Esophagus muscularis mucosa (tissue), 4 donors: ENCODE measurements around the gene ZNF662. TPM values are rescaled to one million over a fixed set of nuclear protein-coding genes. Genes with fewer than 3 reads are reported as not detected.
A peak's percentile ranks its signal among the peaks of the same experiment; 100 is the strongest.

Source experiments
- DNase-seq: peaks from one replicate; pipeline ENCODE4 v3.0.0-alpha.2; 2017; ENCODE audit errors: extremely low spot score
- H3K27ac ChIP-seq, 4 donors: fragments of 200-600 bp; sonication (generic); replicated peaks in 1 of 4; 1 replicate in 3 of 4; 2 replicates in 1 of 4; pipeline ENCODE4 v1.5.1; 2016 to 2019; ENCODE audit warnings: mild to moderate bottlenecking in 1 of 4
- H3K27me3 ChIP-seq, 4 donors: fragments of 200-600 bp; sonication (generic); one replicate each; pipeline versions ENCODE4 v1.5.1 to v1.6.0; 2016 to 2019
- H3K36me3 ChIP-seq, 4 donors: fragments of 200-600 bp; sonication (generic); one replicate each; pipeline ENCODE4 v1.5.1; 2016 to 2019
- H3K4me1 ChIP-seq, 4 donors: fragments of 200-600 bp; sonication (generic); one replicate each; pipeline ENCODE4 v1.5.1; 2016 to 2019
- H3K4me3 ChIP-seq, 4 donors: fragments of 200-600 bp; sonication (generic); 1 replicate in 2 of 4; 2 replicates in 2 of 4; pipeline ENCODE4 v1.5.1; 2016 to 2019; ENCODE audit warnings: mild to moderate bottlenecking in 4 of 4, moderate library complexity in 1 of 4
- H3K9me3 ChIP-seq, 4 donors: fragments of 200-600 bp; sonication (generic); 1 replicate in 3 of 4; 2 replicates in 1 of 4; pipeline ENCODE4 v1.5.1; 2016 to 2019
- CTCF ChIP-seq, 3 experiments: fragments of 200-600 bp in 2 of 3; fragments of 450-650 bp in 1 of 3; sonication (generic) in 2 of 3; IDR thresholded peaks; one replicate each; pipeline ENCODE4 v1.5.1; 2017 to 2019; ENCODE audit warnings: antibody characterized with exemption in 3 of 3, mild to moderate bottlenecking in 2 of 3, moderate library complexity in 1 of 3
- EP300 ChIP-seq: sonication (generic); formaldehyde crosslinking; IDR thresholded peaks from one replicate; pipeline ENCODE4 v1.6.1; 2017; ENCODE audit warnings: antibody characterized with exemption
- POLR2A ChIP-seq: fragments of 450-650 bp; IDR thresholded peaks from one replicate; pipeline ENCODE4 v1.6.1; 2017; ENCODE audit warnings: antibody characterized with exemption, moderate library complexity, mild to moderate bottlenecking, low read depth
- POLR2AphosphoS5 ChIP-seq, 2 donors: sonication (generic); formaldehyde crosslinking; IDR thresholded peaks; one replicate each; pipeline ENCODE4 v1.6.1; 2017; ENCODE audit warnings: antibody characterized with exemption in 2 of 2
- WGBS: methylation state at CpG from one replicate; pipeline ENCODE4 v1.1.5; 2018; 5-methylcytosine and 5-hydroxymethylcytosine counted together
- intact Hi-C: fragments of 100-400 bp; cut with DNase I; formaldehyde crosslinking; loops from one replicate; pipeline ENCODE4 v1.15.1; 2023
- total RNA-seq, 4 donors: library from RNA; depleted of rRNA; stranded (reverse); fragments of >200 nt; gene quantifications; one replicate each; pipeline versions ENCODE4 v1.1.0 to v1.2.1, GENCODE V29; 2016

The ZNF662 gene
- total RNA-seq, result 10 to 100 TPM in 1 of 4 donors, 1 to 10 TPM in 3; 4.0 to 11.6 (median 5.3) TPM

DNA sequence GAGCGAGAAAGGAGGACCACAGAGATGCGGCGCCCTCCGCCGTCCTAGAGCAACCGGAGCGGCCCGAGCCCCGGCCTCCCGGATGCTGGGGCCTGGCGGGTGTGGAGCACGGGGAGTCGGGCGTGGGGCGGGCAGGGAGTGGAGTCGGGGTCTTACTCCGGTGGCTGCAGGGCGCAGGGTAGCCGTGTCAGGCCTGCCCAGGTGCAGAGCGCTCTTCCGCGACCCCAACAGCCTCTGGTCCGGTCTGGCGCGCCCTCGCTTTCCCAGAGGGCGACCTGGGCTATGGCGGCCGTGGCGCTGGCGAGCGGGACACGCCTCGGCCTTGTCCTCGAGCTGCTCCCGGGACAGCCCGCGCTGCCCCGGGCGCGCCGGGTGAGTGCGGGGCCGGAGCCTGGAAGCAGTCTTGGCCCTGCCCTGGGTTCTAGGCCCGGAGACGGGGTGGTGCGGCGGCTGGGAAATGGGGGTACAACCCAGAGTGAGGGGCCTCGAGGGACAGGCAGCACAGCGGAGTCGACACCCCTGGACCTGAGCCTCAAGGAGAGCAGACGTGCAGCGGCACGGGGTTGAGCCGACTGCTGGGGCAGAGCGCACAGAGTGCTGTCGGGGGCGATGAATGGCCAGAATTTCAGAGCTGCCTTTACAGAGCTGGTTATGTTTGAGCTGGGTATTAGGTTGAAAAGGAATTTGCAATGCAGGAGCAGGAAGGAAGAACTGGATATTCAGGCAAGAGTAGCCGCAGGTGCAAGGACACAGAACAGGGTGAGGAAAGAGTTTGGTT lies at the start of gene ZNF662:
Gene ZNF662, plus strand, starts transcription at position 73 of the 778 bp plus-strand sequence. CDS start 1,973 bp downstream, outside the sequence.
- TF ChIP-seq POLR2AphosphoS5 (IDR thresholded peaks at IDR 0.05), result peak; percentile 25 to 46
- TF ChIP-seq EP300, result no peak
- Histone ChIP-seq H3K36me3 (peaks cover 5 to 37% (median 23%) of the 10 kb centered on the region in 4 donors), H3K4me3 (peak within 1 kb of the TSS; percentile 60 to 82 (median 64)), H3K4me1 (peaks cover 5 to 28% (median 21%) of the 10 kb centered on the region in 4 donors), H3K27me3 (no peaks in the 10 kb centered on the region), H3K27ac (peak within 1 kb of the TSS; percentile 75 to 81 (median 78)), H3K9me3 (peaks cover 0 to 14% (median 4%) of the 10 kb centered on the region in 4 donors)
- intact Hi-C loops, result no loop called here
- WGBS, result 3% methylated on average over 36 of the region's 59 CpGs
- no peak for DNase-seq

GRCh38 chr3:42856544-42856943 lies 49.4 kb upstream of the ZNF662 start:
- WGBS, result 90% methylated on average over 3 of the region's 3 CpGs
- peaks cover 2 to 11% (median 9%) of the 10 kb centered on the region in 4 donors for H3K4me1 ChIP-seq

DNA sequence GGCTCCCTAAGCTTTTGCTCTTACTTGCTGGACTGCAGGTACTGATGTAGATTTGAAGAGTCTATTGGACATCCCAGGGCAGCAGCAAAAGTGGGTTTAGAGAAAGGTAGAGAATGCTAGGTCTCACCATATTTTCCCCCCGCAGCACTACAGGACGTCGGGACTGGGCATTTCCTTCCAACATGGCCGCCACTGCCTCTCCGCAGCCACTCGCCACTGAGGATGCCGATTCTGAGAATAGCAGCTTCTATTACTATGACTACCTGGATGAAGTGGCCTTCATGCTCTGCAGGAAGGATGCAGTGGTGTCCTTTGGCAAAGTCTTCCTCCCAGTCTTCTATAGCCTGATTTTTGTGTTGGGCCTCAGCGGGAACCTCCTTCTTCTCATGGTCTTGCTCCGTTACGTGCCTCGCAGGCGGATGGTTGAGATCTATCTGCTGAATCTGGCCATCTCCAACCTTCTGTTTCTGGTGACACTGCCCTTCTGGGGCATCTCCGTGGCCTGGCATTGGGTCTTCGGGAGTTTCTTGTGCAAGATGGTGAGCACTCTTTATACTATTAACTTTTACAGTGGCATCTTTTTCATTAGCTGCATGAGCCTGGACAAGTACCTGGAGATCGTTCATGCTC lies 41.5 kb upstream of the ZNF662 start:
- peaks cover 0 to 6% (median 0%) of the 10 kb centered on the region in 4 donors for H3K9me3 ChIP-seq
- H3K4me1 ChIP-seq, result no peaks in the 10 kb centered on the region
- TF ChIP-seq POLR2A (no peak), CTCF (IDR thresholded peaks at IDR 0.05) (no peak), POLR2AphosphoS5 (IDR thresholded peaks at IDR 0.05) (no peak), EP300 (no peak)
- H3K27ac ChIP-seq, result no peak overlapping the region
- no peak overlapping the region for H3K4me3 ChIP-seq
- no peak for DNase-seq
- H3K36me3 ChIP-seq, result no peaks in the 10 kb centered on the region
- no peaks in the 10 kb centered on the region for H3K27me3 ChIP-seq
- intact Hi-C loops, result no loop called here
- WGBS, result 93% methylated on average over 15 of the region's 15 CpGs

More at GRCh38 chr3:42856544-42856943, 49.4 kb upstream of the ZNF662 start:
- Histone ChIP-seq H3K9me3 (peaks cover 0 to 6% (median 0%) of the 10 kb centered on the region in 4 donors), H3K4me3 (no peak overlapping the region), H3K27me3 (no peaks in the 10 kb centered on the region), H3K36me3 (no peaks in the 10 kb centered on the region), H3K27ac (no peak overlapping the region)
- no peak for TF ChIP-seq POLR2A
- TF ChIP-seq POLR2AphosphoS5 (IDR thresholded peaks at IDR 0.05), result no peak
- TF ChIP-seq EP300, result no peak
- TF ChIP-seq CTCF (IDR thresholded peaks at IDR 0.05), result no peak
- intact Hi-C loops, result no loop called here
- DNase-seq, result no peak

- Histone ChIP-seq H3K4me3 (no peak overlapping the region), H3K4me1 (no peaks in the 10 kb centered on the region), H3K9me3 (peaks cover 0 to 5% (median 0%) of the 10 kb centered on the region in 4 donors), H3K27me3 (no peaks in the 10 kb centered on the region), H3K36me3 (no peaks in the 10 kb centered on the region), H3K27ac (no peak overlapping the region)
- 88% methylated on average over 8 of the region's 8 CpGs for WGBS
- TF ChIP-seq POLR2A, result no peak
- TF ChIP-seq EP300, result no peak
- no peak for TF ChIP-seq POLR2AphosphoS5 (IDR thresholded peaks at IDR 0.05)
- TF ChIP-seq CTCF (IDR thresholded peaks at IDR 0.05), result no peak
- no peak for DNase-seq
- intact Hi-C loops, result no loop called here
Measured at GRCh38 chr3:42865256-42865655, 40.7 kb upstream of the ZNF662 start.

DNA sequence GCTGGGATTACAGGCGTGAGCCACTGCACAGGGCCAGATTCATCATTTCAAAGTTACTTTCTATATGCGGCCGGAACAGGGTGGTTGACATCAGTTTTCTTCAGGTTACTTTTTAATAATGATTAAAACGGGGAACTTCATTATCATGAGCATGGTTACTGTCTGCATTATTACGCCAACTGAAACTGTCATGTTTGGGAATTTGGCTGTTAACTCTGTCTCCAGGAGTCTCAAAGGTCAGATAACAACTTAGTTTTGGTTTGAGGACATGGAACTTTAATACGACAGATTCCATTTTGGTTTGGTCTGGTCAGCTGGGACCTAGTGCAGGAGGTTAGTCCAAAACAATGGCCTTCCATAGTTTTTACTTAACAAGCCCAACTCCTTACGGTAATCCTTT lies 38.8 kb upstream of the ZNF662 start:
- Histone ChIP-seq H3K27ac (no peak overlapping the region), H3K4me1 (peaks cover 0 to 9% (median 2%) of the 10 kb centered on the region in 4 donors), H3K9me3 (no peaks in the 10 kb centered on the region), H3K36me3 (no peaks in the 10 kb centered on the region), H3K4me3 (no peak overlapping the region), H3K27me3 (no peaks in the 10 kb centered on the region)
- intact Hi-C loops, result no loop called here
- WGBS, result 91% methylated on average over 7 of the region's 7 CpGs
- no peak for DNase-seq
- TF ChIP-seq EP300 (no peak), POLR2AphosphoS5 (IDR thresholded peaks at IDR 0.05) (no peak), CTCF (IDR thresholded peaks at IDR 0.05) (no peak), POLR2A (no peak)
